HG03097 (cell line): ENCODE results near the gene ZNF74.
"Not testable (repeated sequence)": the region's sequence is repeated elsewhere in the genome, so short reads cannot be mapped to it uniquely, and the experiment has no call there.

Experiments
- ATAC-seq: cut with Tn5 transposase; IDR thresholded peaks from one replicate; pipeline ENCODE4 v1.9.1; 2021; ENCODE audit not compliant: unreplicated experiment, low FRiP score

The ZNF74 gene

DNA sequence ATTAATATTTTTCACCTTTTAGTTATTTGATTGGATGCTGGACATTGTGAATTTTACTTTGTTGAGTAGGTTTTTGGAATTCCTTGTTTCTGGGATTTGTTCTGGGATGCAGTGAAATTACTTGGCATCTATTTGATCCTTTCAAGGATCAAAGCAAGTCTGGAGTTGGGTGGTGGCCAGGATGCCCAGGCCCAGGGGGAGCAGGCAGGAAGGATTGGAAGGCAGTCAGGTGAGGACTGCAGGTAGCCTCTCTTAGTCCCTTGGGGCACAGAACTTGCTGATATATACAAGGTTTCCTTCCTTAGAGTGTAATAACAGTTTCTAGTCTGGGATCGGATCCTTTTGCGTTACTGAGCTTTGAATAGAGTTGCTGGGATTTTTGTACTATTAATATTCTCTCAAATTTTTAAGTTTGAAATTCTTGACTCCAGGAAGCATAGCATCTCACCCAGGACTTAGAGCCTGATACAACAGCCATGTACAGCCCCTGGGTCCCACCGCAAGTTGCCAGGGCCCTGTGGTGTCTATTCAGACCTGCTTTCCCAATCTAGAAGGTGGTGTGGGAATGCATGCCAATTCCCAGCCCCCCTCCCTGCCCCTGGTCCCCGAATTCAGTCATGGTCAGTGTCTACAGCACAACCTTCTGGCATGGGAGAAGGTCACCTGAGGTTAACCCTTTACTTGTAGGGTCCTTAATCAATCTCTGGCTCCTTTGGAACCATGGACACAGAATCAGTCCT, 6.1 kb downstream of the ZNF74 start:
- ATAC-seq: no peak

DNA sequence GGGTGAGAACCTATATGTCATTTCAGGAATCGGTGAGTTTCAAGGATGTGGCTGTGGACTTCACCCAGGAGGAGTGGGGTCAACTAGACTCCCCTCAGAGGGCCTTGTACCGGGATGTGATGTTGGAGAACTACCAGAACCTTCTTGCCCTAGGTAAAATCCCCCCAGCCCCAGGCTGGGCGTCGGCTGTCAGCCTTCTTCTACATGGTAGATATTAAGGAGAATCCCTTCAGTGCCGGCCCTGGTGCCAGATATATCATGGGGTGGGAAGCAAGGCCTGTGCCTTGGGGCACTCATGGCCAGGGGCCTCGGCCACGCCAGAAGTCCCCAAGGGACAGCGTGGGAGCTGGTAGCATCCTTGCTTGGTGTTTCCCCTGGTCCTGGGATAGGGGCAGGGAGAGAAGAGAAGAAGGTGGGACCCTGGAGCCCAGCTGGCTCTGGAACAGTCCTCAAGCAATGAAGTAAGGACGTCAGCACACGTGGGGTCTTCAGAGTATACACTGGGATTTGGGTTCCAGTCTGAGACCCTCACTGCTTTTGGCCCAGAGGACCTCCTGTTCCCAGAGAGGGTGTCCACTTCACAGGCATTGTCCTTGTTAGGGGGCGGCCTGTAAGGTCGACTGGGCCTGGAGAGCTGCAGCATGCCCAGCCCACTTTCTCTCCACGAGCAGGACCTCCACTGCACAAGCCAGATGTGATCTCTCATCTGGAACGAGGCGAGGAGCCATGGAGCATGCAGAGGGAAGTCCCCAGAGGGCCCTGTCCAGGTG, 6.8 kb downstream of the ZNF74 start:
- ATAC-seq: no peak

DNA sequence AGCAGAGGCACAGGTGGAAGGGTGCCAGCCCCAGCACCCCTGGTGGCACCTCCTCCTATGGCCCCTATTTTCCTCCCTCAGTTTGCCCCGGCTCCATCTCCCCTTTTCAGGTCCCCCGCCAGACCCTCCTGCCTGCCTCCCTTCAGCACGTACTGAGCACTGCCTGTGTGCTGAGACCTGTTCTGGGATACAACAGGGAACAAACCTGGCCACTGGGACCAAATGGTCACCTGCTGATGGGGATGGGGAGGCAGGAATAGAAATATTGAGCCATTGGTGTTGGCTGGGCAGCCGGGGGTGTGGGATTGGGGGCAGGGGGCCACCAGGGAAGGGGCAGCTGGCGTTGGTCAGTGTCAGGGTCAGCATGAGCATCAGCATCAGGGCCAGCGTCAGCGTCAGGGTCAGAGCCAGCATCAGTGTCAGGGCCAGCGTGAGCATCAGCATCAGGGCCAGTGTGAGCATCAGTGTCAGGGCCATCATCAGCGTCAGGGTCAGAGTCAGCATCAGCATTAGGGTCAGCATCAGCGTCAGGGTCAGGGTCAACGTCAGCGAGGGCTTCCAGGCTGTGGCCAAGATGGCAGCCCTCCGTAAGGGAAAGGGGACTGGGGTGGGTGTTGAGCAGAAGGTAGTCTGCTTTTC, 7.5 kb downstream of the ZNF74 start:
- ATAC-seq: no peak

DNA sequence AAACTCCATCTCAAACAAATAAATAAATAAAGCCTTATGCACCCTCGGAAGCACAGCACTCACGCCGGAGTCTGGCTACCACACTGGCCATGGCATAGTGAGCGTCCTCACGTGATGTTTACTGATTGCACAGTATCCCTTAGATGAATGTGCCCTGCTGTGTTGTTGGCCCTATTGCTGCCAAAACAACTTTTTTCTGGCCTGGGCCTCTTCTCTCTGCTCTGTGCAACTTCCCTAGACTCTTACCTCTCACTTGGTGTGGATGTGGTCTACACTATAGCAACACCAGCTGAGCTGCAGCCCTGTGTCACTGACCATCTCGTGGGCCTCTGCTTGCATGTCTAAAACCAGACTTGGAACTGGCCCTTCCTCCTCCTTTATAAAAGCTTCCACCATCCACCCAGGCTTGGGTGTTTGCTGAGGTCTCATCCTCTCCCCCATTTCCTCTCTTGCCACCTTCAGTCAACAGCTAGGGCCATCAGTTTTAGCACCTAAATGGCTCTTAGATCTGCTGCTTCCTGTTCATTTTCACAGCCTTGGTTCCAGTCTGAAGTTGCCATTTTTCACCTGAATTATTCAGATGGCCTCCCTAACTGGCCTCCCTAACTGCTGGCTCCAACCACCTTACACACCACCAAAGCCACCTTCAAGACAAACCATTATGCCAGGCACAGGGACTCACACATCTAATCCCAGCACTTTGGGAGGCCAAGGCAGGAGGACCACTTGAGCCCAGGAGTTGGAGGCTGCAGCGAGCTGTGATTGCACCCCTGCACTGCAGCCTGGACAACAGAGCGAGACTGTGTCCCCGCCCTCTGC, 9.2 kb downstream of the ZNF74 start:
- ATAC-seq: no peak

DNA sequence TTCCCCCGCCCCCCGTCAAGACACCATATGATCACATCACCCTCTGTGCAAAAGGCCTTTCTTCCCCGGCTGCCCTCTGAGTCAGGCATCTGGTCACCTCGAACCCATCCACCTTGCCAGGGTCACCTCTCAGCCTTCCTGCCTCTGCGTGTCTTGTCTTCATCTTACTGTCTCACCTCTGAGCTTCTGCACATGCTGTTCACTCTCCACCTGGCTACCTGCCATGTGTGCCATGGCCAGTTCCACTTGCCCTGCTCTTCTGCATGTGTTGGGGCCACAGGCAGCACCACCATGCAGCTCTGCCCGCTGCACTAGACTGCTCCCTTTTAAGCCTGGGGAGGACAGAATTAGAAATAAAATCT, 9.8 kb downstream of the ZNF74 start:
- ATAC-seq: no peak

DNA sequence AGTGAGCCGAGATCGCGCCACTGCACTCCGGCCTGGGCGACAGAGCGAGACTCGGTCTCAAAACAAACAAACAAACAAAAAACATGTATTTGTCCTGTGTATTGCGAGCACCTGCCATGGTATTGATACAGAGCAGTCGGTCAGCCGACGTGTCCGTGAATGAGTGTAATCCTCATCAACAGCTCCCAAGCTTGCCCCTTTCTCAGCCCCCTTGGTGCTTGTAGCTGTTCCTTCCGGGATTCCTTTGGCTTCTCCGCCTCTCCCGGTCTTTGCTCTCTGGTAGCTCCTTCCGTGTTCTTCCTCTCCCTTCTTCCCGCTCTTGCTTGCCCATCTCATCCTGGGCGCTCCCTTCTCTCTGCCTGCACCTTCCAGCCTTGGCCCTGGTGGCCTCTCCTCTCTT, 10.9 kb downstream of the ZNF74 start:
- ATAC-seq: no peak

- ATAC-seq: no peak
These were observed 11.5 kb downstream of the ZNF74 start for GRCh38 chr22:20405291-20405930.

DNA sequence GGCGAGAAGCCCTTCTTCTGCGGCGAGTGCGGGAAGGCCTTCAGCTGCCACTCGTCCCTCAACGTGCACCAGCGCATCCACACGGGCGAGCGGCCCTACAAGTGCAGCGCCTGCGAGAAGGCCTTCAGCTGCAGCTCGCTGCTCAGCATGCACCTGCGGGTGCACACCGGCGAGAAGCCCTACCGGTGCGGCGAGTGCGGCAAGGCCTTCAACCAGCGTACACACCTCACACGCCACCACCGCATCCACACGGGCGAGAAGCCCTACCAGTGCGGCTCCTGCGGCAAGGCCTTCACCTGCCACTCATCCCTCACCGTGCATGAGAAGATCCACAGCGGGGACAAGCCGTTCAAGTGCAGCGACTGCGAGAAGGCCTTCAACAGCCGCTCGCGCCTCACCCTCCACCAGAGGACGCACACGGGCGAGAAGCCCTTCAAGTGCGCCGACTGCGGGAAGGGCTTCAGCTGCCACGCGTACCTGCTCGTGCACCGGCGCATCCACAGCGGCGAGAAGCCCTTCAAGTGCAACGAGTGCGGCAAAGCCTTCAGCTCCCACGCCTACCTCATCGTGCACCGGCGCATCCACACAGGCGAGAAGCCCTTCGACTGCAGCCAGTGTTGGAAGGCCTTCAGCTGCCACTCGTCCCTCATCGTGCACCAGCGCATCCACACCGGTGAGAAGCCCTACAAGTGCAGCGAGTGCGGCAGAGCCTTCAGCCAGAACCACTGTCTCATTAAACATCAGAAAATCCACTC, 12.2 kb downstream of the ZNF74 start:
- ATAC-seq: no peak

GRCh38 chr22:20406686-20407408, 12.9 kb downstream of the ZNF74 start:
- ATAC-seq: no peak

DNA sequence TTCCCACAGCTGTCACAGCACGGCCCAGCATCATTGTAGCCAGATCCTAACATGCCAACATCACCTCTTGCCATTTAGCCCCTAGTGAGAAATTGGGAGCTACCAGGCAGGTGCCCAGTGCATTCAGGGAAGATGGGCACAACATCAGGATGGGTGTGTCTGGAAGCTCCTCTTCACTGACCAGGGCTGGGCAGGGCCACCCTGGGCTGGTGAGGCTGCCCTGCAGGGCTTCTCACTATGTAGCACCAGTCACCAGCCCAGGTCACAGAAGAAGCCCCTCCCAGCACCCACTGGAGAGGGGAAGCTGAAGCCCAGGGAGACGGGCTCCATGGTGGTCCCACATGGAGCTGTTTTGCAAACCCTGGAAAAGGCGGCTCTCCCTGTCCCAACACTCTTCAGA, 13.9 kb downstream of the ZNF74 start:
- no peak for ATAC-seq

- no peak for ATAC-seq
These were observed 14.9 kb downstream of the ZNF74 start for GRCh38 chr22:20408891-20409290.

GRCh38 chr22:20409385-20409784, 15.4 kb downstream of the ZNF74 start:
- ATAC-seq: not testable (repeated sequence)

DNA sequence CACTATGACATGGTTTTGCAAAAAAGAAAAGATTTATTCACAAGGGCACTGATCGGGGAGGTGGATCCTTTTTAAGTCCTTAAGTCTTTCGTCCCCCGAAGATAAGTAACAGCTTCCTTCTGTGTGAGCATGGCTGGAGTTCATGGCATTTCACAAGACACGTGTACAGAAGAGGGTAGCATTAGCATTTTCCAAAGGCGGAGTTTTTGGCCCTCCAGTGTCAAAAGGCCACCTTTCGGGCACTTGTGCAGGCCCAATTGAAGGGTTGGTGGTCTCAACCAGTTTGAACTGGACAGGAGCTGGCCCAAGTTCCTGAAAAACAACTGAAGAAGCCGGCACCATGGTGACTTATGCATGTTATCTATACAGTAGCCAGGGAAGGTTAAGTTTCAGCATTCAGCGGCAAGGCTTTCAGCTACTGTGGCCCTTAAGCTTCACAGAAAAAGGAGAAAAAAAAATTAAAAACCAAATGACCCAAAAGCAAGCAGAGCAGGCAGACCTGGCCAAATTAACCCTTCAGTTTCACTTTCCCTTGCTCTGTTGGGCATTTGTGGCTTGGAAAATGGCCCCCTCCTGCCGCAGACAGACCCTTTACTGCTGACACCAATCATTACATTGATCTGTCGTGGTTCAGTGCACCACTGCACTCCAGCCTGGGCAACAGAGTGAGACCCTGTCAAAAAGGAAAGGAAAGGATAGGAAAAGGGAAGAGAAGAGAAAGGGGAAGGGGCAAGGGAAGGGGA, 18.7 kb downstream of the ZNF74 start:
- ATAC-seq: no peak

- no peak for ATAC-seq
These were observed 19.5 kb downstream of the ZNF74 start for GRCh38 chr22:20413217-20414058.

GRCh38 chr22:20414059-20414440, 20.1 kb downstream of the ZNF74 start:
- no peak for ATAC-seq

GRCh38 chr22:20414450-20414849, 20.5 kb downstream of the ZNF74 start:
- no peak for ATAC-seq

DNA sequence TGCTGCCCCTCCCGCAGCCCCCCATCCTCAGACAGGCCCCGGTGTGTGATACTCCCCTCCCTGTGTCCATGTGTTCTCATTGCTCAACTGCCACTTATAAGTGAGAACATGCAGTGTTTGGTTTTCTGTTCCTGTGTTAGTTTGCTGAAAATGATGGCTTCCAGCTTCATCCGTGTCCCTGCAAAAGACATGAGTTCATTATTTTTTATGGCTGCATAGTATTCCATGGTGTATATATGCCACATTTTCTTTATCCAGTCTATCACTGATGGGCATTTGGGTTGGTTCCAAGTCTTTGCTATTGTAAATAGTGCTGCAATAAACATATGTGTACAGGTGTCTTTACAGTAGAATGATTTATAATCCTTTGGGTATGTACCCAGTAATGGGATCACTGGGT, 21.3 kb downstream of the ZNF74 start:
- not testable (repeated sequence) for ATAC-seq

DNA sequence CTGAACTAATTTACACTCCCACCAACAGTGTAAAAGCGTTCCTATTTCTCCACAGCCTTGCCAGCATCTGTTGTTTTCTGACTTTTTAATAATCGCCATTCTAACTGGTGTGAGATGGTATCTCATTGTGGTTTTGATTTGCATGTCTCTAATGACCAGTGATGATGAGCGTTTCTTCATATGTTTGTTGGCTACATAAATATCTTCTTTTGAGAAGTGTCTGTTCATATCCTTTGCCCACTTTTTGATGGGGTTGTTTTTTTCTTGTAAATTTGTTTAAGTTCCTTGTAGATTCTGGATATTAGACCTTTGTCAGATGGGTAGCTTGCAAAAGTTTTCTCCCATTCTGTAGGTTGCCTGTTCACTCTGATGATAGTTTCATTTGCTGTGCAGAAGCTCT, 21.7 kb downstream of the ZNF74 start:
- not testable (repeated sequence) for ATAC-seq
